DMS 273 (cell line): ENCODE data around the gene FOXRED2.
"Not testable (repeated sequence)": the region's sequence is repeated elsewhere in the genome, so short reads cannot be mapped to it uniquely, and the experiment has no call there.

ENCODE experiments used
- DNase-seq: peaks from one replicate; lab custom pipeline; 2025; ENCODE audit not compliant: unreplicated experiment; lab: John Stamatoyannopoulos, UW

Gene FOXRED2

DNA sequence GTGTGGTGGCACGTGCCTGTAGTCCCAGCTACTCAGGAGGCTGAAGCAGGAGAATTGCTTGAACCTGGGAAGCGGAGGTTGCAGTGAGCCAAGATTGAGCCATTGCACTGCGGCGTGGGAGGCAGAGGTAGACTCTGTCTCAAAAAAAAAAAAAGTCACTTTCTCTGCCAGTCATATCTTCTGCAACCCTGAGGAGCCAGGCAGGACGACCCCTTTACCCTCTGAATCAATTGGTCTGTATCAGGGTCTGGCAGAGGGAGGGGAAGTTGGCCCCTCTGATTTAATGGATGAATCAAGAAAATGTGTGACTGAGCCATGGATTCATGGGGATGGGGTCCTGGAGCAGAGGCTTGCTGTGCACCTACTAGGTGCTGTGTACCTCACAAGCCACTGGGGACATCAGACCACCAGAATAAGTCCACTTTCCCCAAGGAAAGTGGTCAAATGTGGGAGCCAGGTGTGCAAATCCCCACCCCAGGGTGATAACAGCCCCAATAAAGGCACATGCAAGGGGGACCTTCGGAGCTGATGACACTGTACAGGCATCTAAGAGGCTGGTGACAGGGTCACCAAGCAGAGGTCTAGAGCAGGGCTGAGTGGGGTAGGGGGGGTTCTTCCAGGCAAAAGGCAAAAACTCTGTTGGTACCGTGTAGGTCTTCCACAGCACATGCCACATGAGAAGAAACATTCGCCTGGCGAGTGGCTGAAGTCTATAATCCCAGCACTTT lies 54.4 kb downstream of the FOXRED2 start:
- DNase-seq = no peak

- DNase-seq = not testable (repeated sequence)
Observed at GRCh38 chr22:36450923-36451322, 55.9 kb downstream of the FOXRED2 start.

- no peak for DNase-seq
Observed at GRCh38 chr22:36449596-36450175, 57.2 kb downstream of the FOXRED2 start.

DNA sequence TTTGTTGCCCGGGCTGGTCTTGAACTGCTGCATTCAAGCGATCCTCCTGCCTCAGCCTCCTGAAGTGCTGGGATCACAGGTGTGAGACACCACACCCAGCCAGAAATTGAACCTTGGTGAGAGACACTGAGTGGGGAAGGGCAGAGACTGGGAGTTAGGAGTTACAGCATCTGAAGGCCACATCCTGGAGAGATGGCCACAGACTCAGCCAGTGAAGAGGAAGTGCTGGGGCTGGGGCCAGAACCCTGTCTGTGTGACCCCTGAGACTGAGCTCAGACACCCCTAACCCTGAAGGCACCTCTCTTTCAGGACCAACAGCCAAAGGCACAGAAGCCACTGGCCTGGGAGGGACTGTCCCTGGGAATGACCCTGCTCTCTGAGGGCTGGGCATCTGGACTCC lies 59.2 kb downstream of the FOXRED2 start:
- DNase-seq = no peak

DNA sequence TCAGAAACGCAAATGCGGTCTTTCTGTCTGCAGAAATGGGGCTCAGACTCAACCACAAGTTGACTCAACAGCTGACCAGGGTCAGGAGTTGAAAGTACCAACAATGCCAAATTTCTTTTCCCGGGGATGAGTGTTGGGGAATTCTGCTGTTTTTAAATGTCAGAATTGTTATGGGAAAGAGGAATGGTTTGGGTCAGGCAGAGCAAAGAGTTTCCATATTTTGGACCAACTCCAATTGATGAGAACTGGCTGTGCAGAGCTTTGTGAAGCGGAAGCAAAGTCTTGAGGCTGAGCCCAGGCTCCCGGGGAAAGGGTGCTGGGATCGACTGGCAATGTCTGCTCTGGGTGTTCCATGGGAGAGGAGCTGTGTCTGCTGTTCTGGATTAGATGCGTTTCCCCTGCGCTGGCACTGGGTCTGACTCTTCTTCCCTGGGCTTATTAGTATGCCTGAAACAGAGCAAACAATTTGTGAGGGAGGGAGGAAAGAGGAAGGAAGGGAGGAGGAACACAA lies 61.6 kb downstream of the FOXRED2 start:
- no peak for DNase-seq

DNA sequence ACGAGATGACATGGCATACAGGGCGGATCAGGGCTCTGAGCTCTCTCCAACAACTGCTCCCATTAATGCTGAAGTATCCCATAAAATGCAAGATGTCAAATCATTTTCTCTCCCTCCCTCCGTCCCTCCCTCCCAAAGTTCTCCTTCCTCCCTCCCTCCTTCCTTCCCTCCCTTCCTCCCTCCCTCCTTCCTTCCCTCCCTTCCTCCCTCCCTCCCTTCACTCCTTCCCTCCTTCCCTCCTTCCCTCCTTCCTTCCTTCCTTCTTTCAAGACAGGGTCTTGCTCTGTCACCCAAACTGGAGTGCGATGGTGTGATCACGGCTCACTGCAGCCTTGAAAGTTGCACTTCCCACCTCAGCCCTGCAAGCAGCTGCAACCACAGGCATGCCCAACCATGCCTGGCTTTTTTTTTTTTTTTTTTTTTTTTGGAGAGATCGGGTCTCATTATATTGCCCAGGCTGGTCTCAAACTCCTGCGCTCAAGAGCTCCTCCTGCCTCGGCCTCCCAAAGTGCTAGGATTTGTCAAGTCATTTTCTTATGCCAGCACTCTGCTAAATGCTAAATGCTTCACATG lies 63.6 kb downstream of the FOXRED2 start:
- DNase-seq = no peak

DNA sequence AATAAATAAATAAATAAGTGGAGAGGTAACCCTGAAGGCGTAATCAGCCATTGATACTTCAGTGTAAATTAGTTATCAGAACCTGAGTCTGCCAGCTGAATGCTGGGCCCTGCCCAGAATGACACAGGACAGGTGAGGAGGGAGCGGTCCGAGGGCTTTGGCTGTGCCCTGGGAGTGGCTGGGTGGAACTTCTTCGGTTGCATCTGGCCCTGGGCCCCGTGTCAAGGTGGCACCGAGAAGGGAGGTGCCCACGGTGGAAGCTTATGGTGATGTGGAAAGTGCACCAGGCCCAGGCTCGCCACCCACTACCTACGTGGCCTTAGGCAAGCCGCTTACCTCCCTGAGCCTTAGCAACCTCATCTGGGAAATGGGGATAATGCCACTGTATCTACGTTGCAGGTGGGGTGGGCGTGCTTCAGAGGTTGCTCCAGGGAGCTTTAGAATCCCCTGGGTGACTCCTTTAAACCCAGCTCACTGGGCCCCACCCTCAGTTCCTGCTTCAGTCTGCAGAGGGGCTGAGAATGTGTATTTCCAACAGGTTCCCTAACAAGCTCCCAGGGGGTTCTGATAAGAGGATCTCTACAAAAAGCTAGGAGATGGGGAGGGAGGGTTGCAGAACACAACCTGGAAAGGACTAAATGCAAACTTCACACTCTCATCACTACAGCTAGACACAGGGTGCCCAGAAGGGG lies 64.2 kb downstream of the FOXRED2 start:
- DNase-seq = no peak

DNA sequence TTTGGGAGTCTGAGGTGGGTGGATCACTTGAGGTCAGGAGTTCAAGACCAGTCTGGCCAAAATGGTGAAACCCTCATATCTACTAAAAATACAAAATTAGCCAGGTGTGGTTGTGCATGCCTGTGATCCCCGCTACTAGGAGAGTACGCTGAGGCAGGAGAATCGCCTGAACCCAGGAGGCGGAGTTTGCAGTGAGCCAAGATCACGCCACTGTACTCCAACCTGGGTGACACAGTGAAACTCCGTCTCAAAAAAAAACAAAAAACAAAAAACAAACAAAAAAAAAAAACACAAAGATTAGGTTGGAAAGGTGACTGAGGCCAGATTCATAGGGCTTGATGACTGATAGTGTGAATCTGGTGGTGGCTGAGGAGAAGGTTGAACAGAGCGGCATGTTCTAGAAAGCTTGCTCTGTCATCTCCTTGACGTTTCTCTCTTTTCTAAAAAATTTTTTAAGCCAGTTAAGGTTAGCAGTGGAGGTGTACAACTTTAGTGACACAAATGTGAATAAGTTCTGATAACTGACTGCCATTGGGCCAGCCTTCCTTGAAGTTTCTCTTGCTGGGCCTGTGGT lies 66.3 kb downstream of the FOXRED2 start:
- no peak for DNase-seq

DNA sequence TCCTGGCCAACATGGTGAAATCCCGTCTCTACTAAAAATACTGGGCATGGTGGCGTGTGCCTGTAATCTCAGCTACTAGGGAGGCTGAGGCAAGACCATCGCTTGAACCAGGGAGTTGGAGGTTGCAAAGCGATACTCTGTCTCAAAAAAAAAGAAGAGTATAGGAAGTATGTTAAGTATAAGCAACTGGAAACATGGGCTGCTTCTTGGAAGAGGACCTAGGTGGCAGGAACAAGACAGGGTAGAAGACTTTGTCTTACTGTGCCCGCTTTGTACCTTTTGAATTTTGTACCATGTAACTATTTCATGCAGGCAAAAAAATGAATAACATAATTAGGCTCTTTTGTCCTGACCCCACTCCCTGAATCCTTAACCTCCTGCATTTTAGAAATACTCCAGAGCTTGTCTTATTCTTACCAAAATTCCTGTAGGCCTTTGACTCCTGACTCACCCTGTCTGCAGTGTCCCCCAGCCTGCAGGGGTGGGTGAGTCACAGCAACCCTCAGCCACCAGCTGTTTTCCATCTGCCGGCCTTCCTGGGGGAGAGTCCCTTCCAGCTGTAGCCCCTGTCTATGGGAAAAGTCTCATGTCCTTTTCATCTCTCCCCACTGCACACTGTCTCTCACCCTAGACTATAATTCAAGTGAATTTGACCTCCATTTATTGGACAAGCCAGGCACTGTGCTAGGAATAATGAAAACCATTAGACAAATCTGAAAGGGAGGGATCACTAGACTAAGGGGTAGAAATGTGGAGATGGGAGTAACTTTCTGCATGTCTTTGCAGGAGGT lies 67.2 kb downstream of the FOXRED2 start:
- peak; percentile 74 for DNase-seq
